AG09309 (cell line): ENCODE measurements around the gene GABARAPL2.

Source experiments
- DNase-seq: peaks from one replicate; pipeline ENCODE4 v3.0.0-alpha.2; 2010; ENCODE audit warnings: low read depth
- H3K4me3 ChIP-seq: 2 replicates; pipeline ENCODE4 v1.5.1; 2011; ENCODE audit warnings: mild to moderate bottlenecking, low read depth, low read length, moderate library complexity; ENCODE audit not compliant: control insufficient read depth
- TF ChIP-seq, protein P1 (sequence below): IDR thresholded peaks from 2 replicates; pipeline ENCODE4 v1.5.1; 2011; ENCODE audit warnings: mild to moderate bottlenecking, low read depth, low read length, inconsistent platforms; ENCODE audit not compliant: insufficient read depth, control insufficient read depth; ENCODE audit errors: missing control alignments

The GABARAPL2 gene, protein sequence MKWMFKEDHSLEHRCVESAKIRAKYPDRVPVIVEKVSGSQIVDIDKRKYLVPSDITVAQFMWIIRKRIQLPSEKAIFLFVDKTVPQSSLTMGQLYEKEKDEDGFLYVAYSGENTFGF

DNA sequence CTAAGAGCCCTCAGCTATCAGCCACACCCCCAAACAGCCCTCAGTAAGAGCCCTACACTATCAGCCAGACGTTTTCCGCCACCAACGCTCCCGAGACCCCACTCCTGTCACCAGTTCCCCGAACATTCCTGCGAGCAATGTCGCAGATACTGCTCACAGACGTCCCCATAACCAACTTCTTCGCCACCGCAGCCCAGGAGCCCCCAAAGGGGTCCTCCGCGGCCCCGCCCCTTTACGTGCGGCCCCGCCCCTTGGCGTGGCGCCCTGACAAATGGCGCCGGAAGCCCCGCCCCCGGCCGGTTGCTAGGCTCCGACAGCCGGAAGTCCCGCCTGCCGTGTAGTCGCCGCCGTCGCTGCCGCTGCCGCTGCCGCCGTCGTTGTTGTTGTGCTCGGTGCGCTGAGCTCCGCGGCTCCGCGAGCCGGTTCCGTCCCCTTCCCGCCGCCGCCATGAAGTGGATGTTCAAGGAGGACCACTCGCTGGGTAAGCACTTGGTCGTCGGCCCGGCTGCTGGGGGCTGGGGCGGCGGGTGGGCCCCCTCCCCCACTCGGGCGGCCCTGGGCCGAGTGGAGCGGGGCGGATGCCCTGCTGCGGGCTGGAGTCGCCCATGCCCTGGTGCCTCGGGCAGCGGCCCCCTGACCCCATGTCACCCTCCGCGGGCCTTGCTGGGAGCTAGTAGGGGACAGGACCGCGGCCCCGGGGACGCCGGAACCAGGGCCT is at the start of gene GABARAPL2:
TSS of gene GABARAPL2 (plus strand) at position 340 of the 718 bp plus-strand sequence. CDS start at position 448, 108 bp downstream.
- TF ChIP-seq, protein P1, sequence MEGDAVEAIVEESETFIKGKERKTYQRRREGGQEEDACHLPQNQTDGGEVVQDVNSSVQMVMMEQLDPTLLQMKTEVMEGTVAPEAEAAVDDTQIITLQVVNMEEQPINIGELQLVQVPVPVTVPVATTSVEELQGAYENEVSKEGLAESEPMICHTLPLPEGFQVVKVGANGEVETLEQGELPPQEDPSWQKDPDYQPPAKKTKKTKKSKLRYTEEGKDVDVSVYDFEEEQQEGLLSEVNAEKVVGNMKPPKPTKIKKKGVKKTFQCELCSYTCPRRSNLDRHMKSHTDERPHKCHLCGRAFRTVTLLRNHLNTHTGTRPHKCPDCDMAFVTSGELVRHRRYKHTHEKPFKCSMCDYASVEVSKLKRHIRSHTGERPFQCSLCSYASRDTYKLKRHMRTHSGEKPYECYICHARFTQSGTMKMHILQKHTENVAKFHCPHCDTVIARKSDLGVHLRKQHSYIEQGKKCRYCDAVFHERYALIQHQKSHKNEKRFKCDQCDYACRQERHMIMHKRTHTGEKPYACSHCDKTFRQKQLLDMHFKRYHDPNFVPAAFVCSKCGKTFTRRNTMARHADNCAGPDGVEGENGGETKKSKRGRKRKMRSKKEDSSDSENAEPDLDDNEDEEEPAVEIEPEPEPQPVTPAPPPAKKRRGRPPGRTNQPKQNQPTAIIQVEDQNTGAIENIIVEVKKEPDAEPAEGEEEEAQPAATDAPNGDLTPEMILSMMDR, result no peak
- DNase-seq, result no peak
- H3K4me3 ChIP-seq, result peak within 1 kb of the TSS; percentile 86

DNA sequence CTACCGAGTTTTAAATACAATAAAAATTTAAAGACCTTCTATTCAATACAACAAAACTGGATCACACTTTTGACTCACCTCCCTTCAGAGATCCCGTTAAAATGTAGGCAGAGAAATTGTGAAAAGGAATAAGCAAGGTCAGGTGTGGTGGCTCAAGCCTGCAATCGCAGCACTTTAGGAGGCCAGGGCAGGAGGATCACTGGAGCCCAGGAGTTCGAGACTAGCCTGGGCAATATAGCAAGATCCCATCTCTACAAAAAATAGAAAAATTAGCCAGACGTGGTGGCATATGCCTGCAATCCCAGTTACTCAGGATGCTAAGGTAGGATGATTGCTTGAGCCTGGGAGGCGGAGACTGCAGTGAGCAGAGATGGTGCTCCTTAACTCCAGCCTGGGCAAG is 47.0 kb upstream of the GABARAPL2 start:
- TF ChIP-seq, protein P1, result no peak
- DNase-seq, result no peak

DNA sequence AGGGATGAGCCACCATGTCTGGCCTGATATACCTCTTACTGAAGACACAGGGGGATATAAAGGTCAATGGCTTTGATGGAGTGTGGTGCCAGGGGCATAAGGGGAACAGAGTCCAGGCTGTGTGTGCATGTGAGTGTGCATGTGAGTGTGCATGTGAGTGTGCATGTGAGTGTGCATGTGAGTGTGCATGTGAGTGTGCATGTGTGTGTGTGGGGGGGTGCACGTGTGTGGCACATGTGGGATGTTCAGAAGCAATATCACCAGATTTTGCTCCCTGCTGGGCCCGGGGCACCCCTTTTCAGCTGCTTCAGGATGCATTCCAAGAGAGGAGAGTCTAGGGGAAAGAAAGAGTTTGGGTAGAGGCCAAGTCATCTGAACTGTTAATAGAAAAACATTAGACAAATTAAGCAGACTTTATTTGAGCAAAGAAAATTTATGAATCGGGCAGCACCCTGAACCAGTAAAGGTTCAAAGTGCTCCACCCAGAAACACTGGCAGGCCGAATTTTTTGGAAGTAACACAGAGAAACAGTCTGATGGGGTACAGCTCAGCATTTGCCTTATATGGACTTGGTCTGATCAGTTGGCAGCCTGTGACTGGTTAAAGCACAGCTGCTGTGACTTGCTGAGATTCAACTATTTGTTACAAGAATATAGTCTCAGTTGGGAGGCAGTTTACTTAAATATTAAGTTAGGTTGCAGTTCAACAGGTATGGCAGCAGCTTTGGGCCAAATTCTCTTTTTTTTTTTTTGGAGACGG is 40.0 kb upstream of the GABARAPL2 start:
- TF ChIP-seq, protein P1, result no peak
- DNase-seq, result no peak
- no peak overlapping the region for H3K4me3 ChIP-seq

More for the DNA sequence above, 47.0 kb upstream of the GABARAPL2 start:
- no peak overlapping the region for H3K4me3 ChIP-seq

DNA sequence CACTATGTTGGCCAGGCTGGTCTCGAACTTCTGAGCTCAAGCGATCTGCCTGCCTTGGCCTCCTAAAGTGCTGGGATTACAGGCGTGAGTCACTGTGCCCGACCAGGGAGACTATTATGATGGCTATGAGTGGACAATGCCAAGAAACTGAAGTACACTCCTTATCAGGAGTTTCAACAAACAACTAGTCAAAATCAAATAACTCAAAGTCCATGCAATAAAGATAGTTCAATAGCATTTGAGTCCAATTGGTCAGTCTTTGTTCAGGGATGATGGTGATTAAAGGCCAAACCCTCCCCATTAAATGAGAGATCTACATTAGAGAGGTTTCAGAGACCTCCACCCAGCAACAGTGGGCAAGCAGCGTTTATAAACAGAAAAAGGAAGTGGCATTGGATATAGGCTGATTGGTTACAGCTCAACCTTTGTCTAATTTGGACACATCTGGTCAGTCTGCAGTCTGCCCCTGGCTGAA is 38.3 kb upstream of the GABARAPL2 start:
- H3K4me3 ChIP-seq, result no peak overlapping the region
- DNase-seq, result no peak
- TF ChIP-seq, protein P1, result no peak

DNA sequence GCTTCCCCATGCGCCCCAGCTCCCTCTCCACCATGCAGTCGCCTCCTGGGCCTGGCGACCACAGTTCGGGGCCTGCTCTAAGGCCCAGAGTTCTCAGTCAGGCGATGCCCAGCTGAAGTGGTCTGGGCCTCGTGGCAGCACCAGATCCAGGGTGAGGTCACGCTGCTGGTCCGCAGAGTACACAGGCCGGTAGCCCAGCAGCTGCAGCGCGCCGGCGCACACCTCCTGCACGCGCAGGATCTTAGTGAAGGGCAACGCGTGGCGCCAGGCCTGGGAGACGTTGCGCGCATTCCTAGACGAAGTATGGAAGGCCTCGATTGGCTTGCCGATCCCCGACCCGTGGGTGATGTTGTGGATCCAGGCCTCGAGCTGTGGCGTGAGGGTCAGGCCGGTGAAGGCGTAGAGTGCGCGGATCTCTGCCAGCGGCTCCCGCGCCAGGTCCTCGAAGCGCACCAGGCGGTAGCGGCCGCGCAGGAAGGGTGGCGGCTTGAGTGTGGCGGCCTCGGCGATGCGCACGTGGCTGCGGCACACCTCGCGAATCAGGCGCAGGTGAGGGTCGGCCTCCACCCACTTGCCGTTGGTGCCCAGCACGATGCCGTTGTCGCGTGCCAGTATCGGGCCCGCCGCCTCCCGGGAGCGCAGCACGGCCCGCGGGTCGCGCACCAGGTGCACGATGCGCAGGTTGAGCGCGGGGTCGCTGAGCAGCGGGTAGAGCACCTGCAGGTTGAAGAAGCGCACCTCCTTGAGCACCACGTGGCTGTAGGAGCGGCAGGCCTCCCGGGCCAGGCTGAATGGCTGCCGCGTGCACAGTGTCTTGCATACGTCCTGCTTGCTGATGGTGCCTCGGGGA is 36.9 kb upstream of the GABARAPL2 start:
- no peak overlapping the region for H3K4me3 ChIP-seq
- DNase-seq, result no peak
- TF ChIP-seq, protein P1, result no peak

DNA sequence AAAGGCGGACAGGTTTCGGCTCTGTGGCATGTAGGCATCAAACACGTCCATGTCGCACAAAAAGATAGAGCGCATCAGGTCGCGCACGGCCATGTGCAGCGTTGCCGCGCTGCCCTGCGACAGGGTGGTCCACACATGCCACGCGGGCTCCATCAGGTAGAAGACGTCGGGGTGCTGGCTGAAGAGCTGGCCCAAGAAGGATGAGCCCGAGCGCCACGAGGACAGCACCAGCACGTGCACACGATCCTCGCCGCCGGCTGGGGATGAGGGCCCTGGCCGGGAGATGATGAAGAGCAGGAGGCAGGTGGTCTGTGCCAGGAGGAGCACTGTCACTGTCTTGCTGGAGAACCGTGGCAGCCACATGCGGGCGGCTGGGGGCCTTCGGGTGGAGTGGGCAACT is 36.2 kb upstream of the GABARAPL2 start:
- DNase-seq, result no peak
- no peak overlapping the region for H3K4me3 ChIP-seq
- TF ChIP-seq, protein P1, result no peak
